Measurements from ENCODE around the gene EFNA4. TPM values are rescaled to one million over a fixed set of nuclear protein-coding genes. Genes with fewer than 3 reads are reported as not detected.

Gene EFNA4
- total and polyA plus RNA-seq, 3 experiments from 2014 or later = 3.0 to 3.7 (median 3.4) TPM

DNA sequence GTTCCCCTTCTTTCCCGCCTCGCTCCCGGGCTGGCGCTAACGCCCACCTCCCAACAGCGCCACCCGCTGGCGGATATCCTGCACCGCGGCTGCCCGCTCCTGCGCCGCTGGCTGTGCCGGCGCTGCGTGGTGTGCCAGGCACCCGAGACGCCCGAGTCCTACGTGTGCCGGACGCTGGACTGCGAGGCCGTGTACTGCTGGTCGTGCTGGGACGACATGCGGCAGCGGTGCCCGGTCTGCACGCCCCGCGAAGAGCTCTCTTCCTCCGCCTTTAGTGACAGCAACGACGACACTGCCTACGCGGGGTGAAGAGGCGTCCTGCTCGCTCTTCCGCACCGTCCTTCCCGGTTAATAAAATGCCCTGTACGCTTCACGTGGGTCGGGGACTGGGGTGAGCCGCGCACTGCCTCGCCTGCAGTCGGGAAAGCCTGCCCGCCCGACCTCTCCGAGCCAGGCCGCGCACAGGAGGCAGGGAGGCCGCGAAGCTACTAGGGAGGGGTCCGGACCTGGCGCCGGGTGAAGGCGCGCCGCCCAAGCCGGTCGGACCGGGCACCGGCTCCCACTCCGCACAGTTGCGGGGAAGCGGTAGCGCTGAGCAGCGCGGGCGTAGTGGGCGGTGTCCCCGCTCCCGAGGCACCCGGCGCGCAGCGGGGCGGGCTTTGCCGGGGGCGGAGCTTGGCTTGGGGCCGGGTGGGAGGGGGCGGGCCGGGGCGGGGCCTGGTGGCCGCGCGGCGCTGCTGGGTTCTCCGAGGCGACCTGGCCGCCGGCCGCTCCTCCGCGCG, 12.8 kb upstream of the EFNA4 start, which contains the start of gene ADAM15:
ADAM15 (plus strand) TSS at position 757 of the 782 bp plus-strand sequence. CDS start 71 bp downstream, outside the sequence.
- Histone ChIP-seq H3K36me3 (ENCODE audit: insufficient read depth, low read length) (no peaks in the 10 kb centered on the region), H3K27me3 (ENCODE audit: insufficient read depth, low read length, poor library complexity, severe bottlenecking) (no peaks in the 10 kb centered on the region), H3K4me3 (ENCODE audit: low read length) (peak within 1 kb of the TSS; percentile 67), H3K4me1 (ENCODE audit: insufficient read depth, low read length) (peaks cover 21% of the 10 kb centered on the region), H3K9me3 (ENCODE audit: low read length) (no peaks in the 10 kb centered on the region), H3K27ac (ENCODE audit: low read depth, low read length) (peak within 1 kb of the TSS; percentile 46)
- H3K27ac Mint-ChIP-seq = peak within 1 kb of the TSS; percentile 50 to 96 (median 68)
- peak; percentile 73 to 82 (median 77) for DNase-seq
- H3K36me3 Mint-ChIP-seq = peaks cover 0 to 2% (median 0%) of the 10 kb centered on the region in 3 donors
- CTCF ChIA-PET = interaction anchor here (0.7 to 3.6 kb wide), 23 partner anchors 10 to 143 kb away, joined by 3 to 51 read pairs (median 4); partner anchors contain the start of genes FLAD1, KRTCAP2 and PMVK
- H3K4me1 Mint-ChIP-seq = peaks cover 23 to 33% (median 23%) of the 10 kb centered on the region in 3 donors
- POLR2A ChIA-PET = interaction anchor here (0.5 to 1.2 kb wide), 4 partner anchors 10 to 1396 kb away, joined by 4 to 5 read pairs (median 4); no protein-coding TSS in a partner anchor
- peak within 1 kb of the TSS; percentile 84 to 90 (median 86) for H3K4me3 Mint-ChIP-seq
- H3K27me3 Mint-ChIP-seq = peaks cover 0 to 1% of the 10 kb centered on the region in 2 donors
- no peaks in the 10 kb centered on the region for H3K9me3 Mint-ChIP-seq

DNA sequence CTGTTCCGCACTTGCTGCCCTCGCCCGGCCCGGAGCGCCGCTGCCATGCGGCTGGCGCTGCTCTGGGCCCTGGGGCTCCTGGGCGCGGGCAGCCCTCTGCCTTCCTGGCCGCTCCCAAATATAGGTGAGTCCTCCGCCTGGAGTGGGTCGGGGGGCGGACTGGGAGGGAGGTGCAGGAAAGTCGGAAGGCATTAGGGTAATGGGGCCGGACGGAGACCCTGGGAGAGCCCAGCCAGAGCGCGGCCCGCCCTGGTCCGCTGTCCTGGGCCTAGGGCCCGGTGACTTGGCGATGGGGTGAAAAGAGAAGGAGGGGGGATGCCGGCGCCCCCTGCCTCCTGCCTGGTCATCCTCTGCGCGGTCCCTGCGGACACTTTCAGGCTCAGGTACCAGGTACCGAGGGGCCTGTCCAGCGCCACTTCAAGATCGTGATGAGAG, 12.2 kb upstream of the EFNA4 start:
- peaks cover 21% of the 10 kb centered on the region for H3K4me1 ChIP-seq (ENCODE audit: insufficient read depth, low read length)
- Mint-ChIP-seq H3K27me3 (no peaks in the 10 kb centered on the region), H3K4me1 (peaks cover 23 to 33% (median 23%) of the 10 kb centered on the region in 3 donors), H3K36me3 (peaks cover 0 to 7% (median 0%) of the 10 kb centered on the region in 3 donors), H3K4me3 (peak overlapping the region; percentile 76 to 90 (median 86)), H3K27ac (peak overlapping the region in 1 of 8 donors; percentile 54), H3K9me3 (no peaks in the 10 kb centered on the region)
- H3K36me3 ChIP-seq (ENCODE audit: insufficient read depth, low read length) = no peaks in the 10 kb centered on the region
- peak overlapping the region; percentile 67 for H3K4me3 ChIP-seq (ENCODE audit: low read length)
- H3K9me3 ChIP-seq (ENCODE audit: low read length) = no peaks in the 10 kb centered on the region
- CTCF ChIA-PET = interaction anchor here (0.7 to 3.6 kb wide), 22 partner anchors 9 to 143 kb away, joined by 3 to 51 read pairs (median 4); partner anchors contain the start of genes FLAD1, KRTCAP2 and PMVK
- POLR2A ChIA-PET = interaction anchor here (0.6 to 1.2 kb wide), 3 partner anchors 10 to 1396 kb away, joined by 4 to 5 read pairs (median 4); no protein-coding TSS in a partner anchor
- peak overlapping the region; percentile 38 for H3K27ac ChIP-seq (ENCODE audit: low read depth, low read length)
- no peak for DNase-seq
- no peaks in the 10 kb centered on the region for H3K27me3 ChIP-seq (ENCODE audit: insufficient read depth, low read length, poor library complexity, severe bottlenecking)

DNA sequence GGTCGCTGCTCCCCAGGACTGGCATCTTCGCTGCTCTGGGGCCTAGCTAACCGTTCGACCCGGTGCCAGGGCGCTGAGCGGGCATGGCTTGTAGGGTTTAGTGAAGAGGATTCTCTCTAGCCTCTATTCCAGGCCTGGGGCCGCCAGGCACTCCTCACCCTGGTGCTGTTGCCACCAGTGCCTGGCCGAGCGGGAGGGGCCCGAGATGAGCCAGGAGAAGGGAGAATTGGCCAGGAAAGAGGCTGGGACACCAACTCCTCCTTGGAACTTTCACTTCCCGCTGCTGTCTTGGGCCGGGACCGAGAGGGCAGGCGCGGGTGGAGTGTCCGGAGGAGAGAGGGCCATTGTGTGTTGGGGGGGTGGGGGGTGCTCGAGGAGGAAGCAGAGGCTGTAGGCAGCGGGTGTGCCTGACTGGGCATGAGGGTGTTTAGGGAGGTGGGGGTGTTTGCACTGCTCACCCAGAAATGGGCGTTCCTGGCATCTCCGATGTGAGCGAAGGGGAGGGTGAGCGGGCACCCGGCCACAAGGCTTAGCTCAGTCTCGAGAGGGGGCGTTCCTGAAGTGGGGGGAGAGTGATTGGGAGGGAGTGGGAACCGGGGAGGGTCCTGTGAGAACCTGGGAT, 11.7 kb upstream of the EFNA4 start:
- peaks cover 23 to 33% (median 23%) of the 10 kb centered on the region in 3 donors for H3K4me1 Mint-ChIP-seq
- CTCF ChIA-PET = interaction anchor here (0.7 to 3.6 kb wide), 12 partner anchors 9 to 121 kb away, joined by 3 to 51 read pairs (median 7); partner anchors contain the start of genes FLAD1, KRTCAP2 and PMVK
- peak overlapping the region in 6 of 8 donors; percentile 45 to 79 (median 71) for H3K27ac Mint-ChIP-seq
- H3K36me3 Mint-ChIP-seq = peaks cover 0 to 10% (median 0%) of the 10 kb centered on the region in 3 donors
- no peaks in the 10 kb centered on the region for H3K36me3 ChIP-seq (ENCODE audit: insufficient read depth, low read length)
- no peaks in the 10 kb centered on the region for H3K27me3 Mint-ChIP-seq
- H3K27me3 ChIP-seq (ENCODE audit: insufficient read depth, low read length, poor library complexity, severe bottlenecking) = no peaks in the 10 kb centered on the region
- peak in 4 of 5 donors; percentile 15 to 63 (median 27) for DNase-seq
- H3K4me3 Mint-ChIP-seq = peak overlapping the region; percentile 76 to 90 (median 86)
- peak overlapping the region; percentile 67 for H3K4me3 ChIP-seq (ENCODE audit: low read length)
- POLR2A ChIA-PET = interaction anchor here (0.6 to 1.2 kb wide), 4 partner anchors 9 to 1397 kb away, joined by 4 to 7 read pairs (median 4); no protein-coding TSS in a partner anchor
- no peaks in the 10 kb centered on the region for H3K9me3 ChIP-seq (ENCODE audit: low read length)
- peak overlapping the region; percentile 38 for H3K27ac ChIP-seq (ENCODE audit: low read depth, low read length)
- no peaks in the 10 kb centered on the region for H3K9me3 Mint-ChIP-seq
- H3K4me1 ChIP-seq (ENCODE audit: insufficient read depth, low read length) = peaks cover 21% of the 10 kb centered on the region

DNA sequence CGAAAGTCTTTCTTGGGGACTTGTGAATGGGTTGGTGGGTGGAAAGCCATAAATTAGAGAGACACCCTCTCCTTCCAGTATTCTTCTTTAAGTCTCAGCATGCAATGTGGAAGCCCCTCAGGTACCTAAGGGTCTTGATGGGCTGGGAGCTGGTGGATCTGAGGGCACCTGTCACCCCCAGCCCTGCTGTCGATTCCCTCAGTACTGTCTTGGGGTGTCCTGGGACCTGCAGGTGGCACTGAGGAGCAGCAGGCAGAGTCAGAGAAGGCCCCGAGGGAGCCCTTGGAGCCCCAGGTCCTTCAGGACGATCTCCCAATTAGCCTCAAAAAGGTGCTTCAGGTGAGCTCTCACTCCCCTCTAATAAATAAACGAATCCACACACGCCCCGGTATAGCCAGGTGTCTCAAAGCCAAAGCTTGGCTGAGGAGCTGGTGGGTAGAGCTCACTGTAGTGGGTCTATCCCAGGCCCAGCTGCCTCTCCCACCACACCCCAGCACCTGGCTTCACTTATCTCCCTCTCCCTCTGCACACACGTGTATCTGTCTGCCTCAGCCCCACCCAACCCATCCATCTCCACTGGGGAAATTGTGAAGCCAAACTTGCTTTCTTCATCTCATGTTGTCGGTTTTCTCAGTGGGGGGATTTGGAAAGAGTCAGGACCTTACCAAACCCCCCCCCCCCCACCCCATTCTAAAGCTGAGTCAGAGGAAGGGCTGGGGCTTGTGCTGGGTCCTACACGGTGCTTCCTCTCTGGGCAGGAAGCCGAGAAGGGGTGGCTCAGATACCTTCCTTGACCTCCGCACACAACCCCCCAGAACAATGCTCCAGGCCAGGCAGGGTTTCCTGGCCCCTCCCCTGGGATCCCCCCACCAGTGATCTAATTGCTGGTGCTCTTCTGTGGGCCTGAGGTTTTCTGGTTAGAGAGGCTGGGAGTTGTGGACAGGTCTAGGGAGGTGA, 10.8 kb upstream of the EFNA4 start:
- H3K27me3 ChIP-seq (ENCODE audit: insufficient read depth, low read length, poor library complexity, severe bottlenecking) = no peaks in the 10 kb centered on the region
- H3K27me3 Mint-ChIP-seq = no peaks in the 10 kb centered on the region
- peak overlapping the region; percentile 76 to 90 (median 86) for H3K4me3 Mint-ChIP-seq
- POLR2A ChIA-PET = interaction anchor here (0.6 kb wide), 1 partner anchor 37 kb away, joined by 3 read pairs; no protein-coding TSS in a partner anchor
- peaks cover 23 to 33% (median 23%) of the 10 kb centered on the region in 3 donors for H3K4me1 Mint-ChIP-seq
- CTCF ChIA-PET = interaction anchor here (0.9 to 11.7 kb wide), 10 partner anchors 8 to 120 kb away, joined by 3 to 172 read pairs (median 10); partner anchors contain the start of genes FLAD1 and KRTCAP2
- H3K36me3 Mint-ChIP-seq = peaks cover 0 to 14% (median 0%) of the 10 kb centered on the region in 3 donors
- H3K9me3 ChIP-seq (ENCODE audit: low read length) = no peaks in the 10 kb centered on the region
- peaks cover 21% of the 10 kb centered on the region for H3K4me1 ChIP-seq (ENCODE audit: insufficient read depth, low read length)
- H3K36me3 ChIP-seq (ENCODE audit: insufficient read depth, low read length) = no peaks in the 10 kb centered on the region
- peak overlapping the region; percentile 67 for H3K4me3 ChIP-seq (ENCODE audit: low read length)
- H3K27ac ChIP-seq (ENCODE audit: low read depth, low read length) = no peak overlapping the region
- H3K27ac Mint-ChIP-seq = peak overlapping the region in 7 of 8 donors; percentile 38 to 76 (median 66)
- H3K9me3 Mint-ChIP-seq = no peaks in the 10 kb centered on the region
- DNase-seq = peak in 2 of 5 donors; percentile 8 to 17

DNA sequence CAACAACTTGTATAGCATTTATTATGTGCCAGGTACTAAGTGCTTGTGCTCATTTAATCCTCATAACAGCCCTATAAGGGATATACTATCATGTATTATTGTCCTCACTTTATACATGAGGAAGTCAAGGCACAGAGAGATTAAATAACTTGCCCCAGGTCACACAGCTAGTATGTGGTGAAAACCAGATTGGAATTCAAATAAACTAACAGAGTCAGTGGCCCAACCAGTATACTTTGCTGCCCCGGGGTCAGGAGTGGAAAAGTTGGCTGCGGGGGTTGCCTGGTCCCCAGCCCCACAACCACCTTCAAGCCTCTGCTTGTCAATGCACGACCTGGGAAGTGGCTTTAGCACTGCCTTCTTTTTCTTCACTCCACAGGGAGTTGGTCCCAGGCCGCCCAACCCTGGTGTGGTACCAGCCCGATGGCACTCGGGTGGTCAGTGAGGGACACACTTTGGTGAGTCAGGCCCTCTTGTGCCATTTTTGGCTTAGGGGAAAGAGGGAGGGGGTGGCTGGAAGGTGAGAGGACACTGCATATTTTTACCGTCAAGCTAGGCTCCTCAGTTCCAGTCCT, 9.9 kb upstream of the EFNA4 start:
- ChIA-PET POLR2A (interaction anchor here (0.6 kb wide), 1 partner anchor 37 kb away, joined by 3 read pairs; no protein-coding TSS in a partner anchor), CTCF (interaction anchor here (1.4 to 11.7 kb wide), 5 partner anchors 7 to 38 kb away, joined by 4 to 172 read pairs (median 51); no protein-coding TSS in a partner anchor)
- Histone ChIP-seq H3K27me3 (ENCODE audit: insufficient read depth, low read length, poor library complexity, severe bottlenecking) (no peaks in the 10 kb centered on the region), H3K36me3 (ENCODE audit: insufficient read depth, low read length) (no peaks in the 10 kb centered on the region), H3K4me1 (ENCODE audit: insufficient read depth, low read length) (peaks cover 21% of the 10 kb centered on the region), H3K27ac (ENCODE audit: low read depth, low read length) (no peak overlapping the region), H3K4me3 (ENCODE audit: low read length) (no peak overlapping the region), H3K9me3 (ENCODE audit: low read length) (no peaks in the 10 kb centered on the region)
- Mint-ChIP-seq H3K4me3 (peak overlapping the region in 2 of 7 donors; percentile 9 to 19), H3K27ac (peak overlapping the region in 1 of 8 donors; percentile 29), H3K27me3 (no peaks in the 10 kb centered on the region), H3K9me3 (no peaks in the 10 kb centered on the region), H3K4me1 (peaks cover 23 to 33% (median 23%) of the 10 kb centered on the region in 3 donors), H3K36me3 (peaks cover 0 to 20% (median 0%) of the 10 kb centered on the region in 3 donors)
- DNase-seq = no peak

DNA sequence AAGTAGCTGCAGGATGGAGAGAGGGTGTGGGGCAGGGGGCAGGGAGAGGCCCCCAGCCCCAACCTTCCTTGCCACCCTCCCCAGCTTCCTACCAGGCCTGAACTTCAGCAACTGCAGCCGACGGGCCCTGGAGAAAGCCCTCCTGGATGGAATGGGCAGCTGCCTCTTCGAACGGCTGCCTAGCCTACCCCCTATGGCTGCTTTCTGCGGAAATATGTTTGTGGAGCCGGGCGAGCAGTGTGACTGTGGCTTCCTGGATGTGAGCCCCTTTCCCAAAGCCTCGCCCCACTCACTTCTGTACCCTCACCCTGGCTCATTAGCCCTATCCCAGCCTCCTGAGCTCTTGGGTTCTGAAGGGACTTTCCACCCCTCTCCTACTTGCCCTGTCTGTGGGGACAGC, 6.4 kb upstream of the EFNA4 start:
- H3K27ac ChIP-seq (ENCODE audit: low read depth, low read length) = no peak overlapping the region
- peaks cover 18 to 23% (median 18%) of the 10 kb centered on the region in 3 donors for H3K4me1 Mint-ChIP-seq
- H3K4me1 ChIP-seq (ENCODE audit: insufficient read depth, low read length) = peaks cover 24% of the 10 kb centered on the region
- no peaks in the 10 kb centered on the region for H3K36me3 ChIP-seq (ENCODE audit: insufficient read depth, low read length)
- no peaks in the 10 kb centered on the region for H3K27me3 ChIP-seq (ENCODE audit: insufficient read depth, low read length, poor library complexity, severe bottlenecking)
- no peaks in the 10 kb centered on the region for H3K9me3 ChIP-seq (ENCODE audit: low read length)
- H3K27me3 Mint-ChIP-seq = no peaks in the 10 kb centered on the region
- H3K36me3 Mint-ChIP-seq = peaks cover 0 to 26% (median 0%) of the 10 kb centered on the region in 3 donors
- H3K9me3 Mint-ChIP-seq = no peaks in the 10 kb centered on the region
- no peak for DNase-seq
- ChIA-PET POLR2A (no interaction called here), CTCF (interaction anchor here (1.0 to 11.7 kb wide), 5 partner anchors 12 to 116 kb away, joined by 4 to 172 read pairs (median 21); partner anchors contain the start of gene KRTCAP2)
- H3K27ac Mint-ChIP-seq = no peak overlapping the region
- no peak overlapping the region for H3K4me3 ChIP-seq (ENCODE audit: low read length)
- H3K4me3 Mint-ChIP-seq = no peak overlapping the region

Measured in CD8-positive, alpha-beta memory T cell (primary cell).